ENCODE data around the gene HBQ1.
A peak's percentile ranks its signal among the peaks of the same experiment; 100 is the strongest.
"Not testable (repeated sequence)": the region's sequence is repeated elsewhere in the genome, so short reads cannot be mapped to it uniquely, and the experiment has no call there.

HBQ1 gene

GRCh38 chr16:211631-212180, 31.4 kb downstream of the HBQ1 start:
- not testable (repeated sequence) for DNase-seq

GRCh38 chr16:212999-213398, 32.7 kb downstream of the HBQ1 start:
- no peak for DNase-seq

GRCh38 chr16:220021-220420, 39.8 kb downstream of the HBQ1 start:
- DNase-seq, result no peak

- DNase-seq, result no peak
Measured at GRCh38 chr16:228151-228851, 48.0 kb downstream of the HBQ1 start.

DNA sequence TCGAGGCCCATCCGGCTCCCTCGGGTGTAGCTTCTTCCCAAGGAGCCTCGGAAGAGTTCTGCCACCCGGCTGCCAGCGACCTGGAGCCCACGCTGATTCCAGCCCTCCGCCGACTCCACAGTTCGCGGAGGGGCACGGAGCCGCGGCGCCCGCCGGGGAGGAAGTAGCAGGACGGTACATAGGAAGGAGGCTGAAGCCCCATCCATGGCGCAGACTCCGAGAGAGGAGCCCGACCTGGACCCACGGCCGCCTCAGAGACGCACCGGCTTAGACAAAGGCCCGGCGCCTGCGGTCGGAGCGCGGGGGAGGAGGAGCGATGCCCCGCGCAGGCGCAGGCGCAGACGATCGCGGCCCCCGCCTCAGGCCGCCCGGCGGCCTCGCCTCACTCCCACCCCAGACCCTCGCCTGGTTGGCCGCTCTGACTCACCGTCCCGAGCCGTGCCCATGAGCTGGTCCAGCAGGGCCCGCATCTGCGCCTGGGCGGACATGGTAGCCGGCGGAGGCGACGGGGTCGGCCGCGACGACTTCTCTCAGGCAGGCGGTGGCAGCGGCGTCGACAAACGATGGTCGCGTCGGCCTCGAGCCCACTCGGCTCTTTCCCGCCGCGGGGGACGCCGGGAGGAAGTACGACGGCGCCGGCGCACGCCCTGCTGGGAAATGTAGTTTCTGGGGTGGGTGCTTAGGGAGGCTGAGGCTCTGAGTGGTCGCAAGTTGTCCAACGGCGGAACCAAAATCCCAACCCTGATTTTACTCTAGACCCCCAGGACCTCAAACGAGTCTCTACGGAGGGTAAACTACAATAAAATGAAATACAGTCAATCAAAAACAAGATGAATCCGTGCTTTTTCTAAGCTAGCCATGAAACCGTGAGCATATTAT, 48.8 kb downstream of the HBQ1 start, which contains the start of gene LUC7L:
Gene LUC7L (minus strand): TSS at position 598 of the 879 bp plus-strand sequence. CDS start 110 bp downstream, at position 488.
- peak; percentile 94 for DNase-seq

- no peak for DNase-seq
Measured at GRCh38 chr16:229731-230281, 49.5 kb downstream of the HBQ1 start.

GRCh38 chr16:230351-230750, 50.1 kb downstream of the HBQ1 start:
- DNase-seq, result not testable (repeated sequence)

Measured in OCI-M1 (cell line).